22Rv1 (cell line): Measurements from ENCODE around the gene EEF2.

ENCODE experiments used
- CTCF ChIP-seq: fragments of 450-650 bp; IDR thresholded peaks from 2 replicates; pipeline ENCODE4 v1.5.1; 2017; ENCODE audit warnings: mild to moderate bottlenecking
- ZFX ChIP-seq: fragments of 450-650 bp; IDR thresholded peaks from 2 replicates; pipeline ENCODE4 v1.6.1; 2017; ENCODE audit warnings: antibody characterized with exemption, borderline replicate concordance

GRCh38 chr19:3986260-3987041, 1.2 kb upstream of the EEF2 start:
- TF ChIP-seq CTCF = peak; percentile 83
- no peak for TF ChIP-seq ZFX
